ENCODE results near the gene CAND2.
A peak's percentile ranks its signal among the peaks of the same experiment; 100 is the strongest.

DNA sequence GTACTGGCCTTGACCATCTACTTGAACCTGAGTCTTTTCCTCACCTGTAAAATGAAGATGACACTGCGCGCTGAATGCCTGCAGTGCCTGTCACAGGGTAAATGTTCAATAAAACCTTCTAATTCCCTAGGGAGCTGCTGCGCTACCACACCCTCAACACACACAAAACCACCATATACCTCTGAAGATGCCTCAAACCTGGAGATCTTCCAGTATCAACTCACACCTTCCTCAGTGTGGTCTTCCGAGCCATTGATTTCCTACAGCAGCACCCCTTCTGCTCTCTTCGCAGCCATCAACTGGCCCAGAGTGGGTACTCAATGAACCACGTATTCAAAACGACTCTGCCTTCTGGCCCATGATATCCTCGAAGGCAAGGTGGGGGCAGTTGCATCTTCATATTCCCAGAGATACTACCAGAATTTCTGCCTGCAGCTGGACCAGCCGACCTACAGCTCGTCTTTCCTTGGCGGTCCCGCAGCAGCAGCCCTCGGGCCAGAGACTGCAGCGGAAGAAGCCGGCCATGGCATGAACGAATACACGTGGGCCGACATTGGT is 44.2 kb downstream of the CAND2 start:
- TF ChIP-seq POLR2A (IDR thresholded peaks at IDR 0.05; ENCODE audit: control extremely low read depth in 1 of 2, low read depth in 2 of 2, low read length in 2 of 2) (peak in 1 of 2 experiments; percentile 50; a peak in 1 of 3 replicates), PHF8 (conservative IDR thresholded peaks at IDR 0.05; ENCODE audit: low read depth, low read length) (no peak), SP1 (IDR thresholded peaks at IDR 0.05; ENCODE audit: low read depth, low read length) (no peak), NRF1 (IDR thresholded peaks at IDR 0.05; ENCODE audit: low read depth, low read length) (no peak), HDAC6 (IDR thresholded peaks at IDR 0.05; ENCODE audit: low read depth, low read length) (no peak), EZH2 (IDR thresholded peaks at IDR 0.05; ENCODE audit: low read depth, low read length, severe bottlenecking) (no peak), RNF2 (IDR thresholded peaks at IDR 0.05; ENCODE audit: borderline replicate concordance, low read depth, low read length, missing control alignments, poor library complexity, severe bottlenecking) (no peak)
- TF ChIP-seq, protein P1, sequence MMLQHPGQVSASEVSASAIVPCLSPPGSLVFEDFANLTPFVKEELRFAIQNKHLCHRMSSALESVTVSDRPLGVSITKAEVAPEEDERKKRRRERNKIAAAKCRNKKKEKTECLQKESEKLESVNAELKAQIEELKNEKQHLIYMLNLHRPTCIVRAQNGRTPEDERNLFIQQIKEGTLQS (IDR thresholded peaks at IDR 0.05; ENCODE audit: insufficient read depth, low read depth, low read length): no peak
- TF ChIP-seq, protein P2, sequence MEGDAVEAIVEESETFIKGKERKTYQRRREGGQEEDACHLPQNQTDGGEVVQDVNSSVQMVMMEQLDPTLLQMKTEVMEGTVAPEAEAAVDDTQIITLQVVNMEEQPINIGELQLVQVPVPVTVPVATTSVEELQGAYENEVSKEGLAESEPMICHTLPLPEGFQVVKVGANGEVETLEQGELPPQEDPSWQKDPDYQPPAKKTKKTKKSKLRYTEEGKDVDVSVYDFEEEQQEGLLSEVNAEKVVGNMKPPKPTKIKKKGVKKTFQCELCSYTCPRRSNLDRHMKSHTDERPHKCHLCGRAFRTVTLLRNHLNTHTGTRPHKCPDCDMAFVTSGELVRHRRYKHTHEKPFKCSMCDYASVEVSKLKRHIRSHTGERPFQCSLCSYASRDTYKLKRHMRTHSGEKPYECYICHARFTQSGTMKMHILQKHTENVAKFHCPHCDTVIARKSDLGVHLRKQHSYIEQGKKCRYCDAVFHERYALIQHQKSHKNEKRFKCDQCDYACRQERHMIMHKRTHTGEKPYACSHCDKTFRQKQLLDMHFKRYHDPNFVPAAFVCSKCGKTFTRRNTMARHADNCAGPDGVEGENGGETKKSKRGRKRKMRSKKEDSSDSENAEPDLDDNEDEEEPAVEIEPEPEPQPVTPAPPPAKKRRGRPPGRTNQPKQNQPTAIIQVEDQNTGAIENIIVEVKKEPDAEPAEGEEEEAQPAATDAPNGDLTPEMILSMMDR (IDR thresholded peaks at IDR 0.05; ENCODE audit: control extremely low read depth in 1 of 3, insufficient read depth in 1 of 3, low read depth in 1 of 3, low read length in 3 of 3): no peak

Data from H1 (cell line).